Calu3 (cell line): ENCODE results near the gene CD5L. TPM values are rescaled to one million over a fixed set of nuclear protein-coding genes. Genes with fewer than 3 reads are reported as not detected.

Source experiments
- BruUV-seq: library from RNA; stranded (reverse); fragments of 400-500 nt; replicated peaks from 2 replicates; lab custom pipeline; 2021; lab: Mats Ljungman, UMichigan
- CTCF ChIA-PET: fragments of 300-600 bp; sonication (Branson Sonifier 250); formaldehyde crosslinking; loops from one replicate; lab custom pipeline; 2022; ENCODE audit warnings: antibody characterized with exemption; lab: Charles Lee
- DNase-seq: peaks from one replicate; pipeline ENCODE4 v3.0.0; 2022
- H3K27ac Mint-ChIP-seq: one replicate; pipeline ENCODE4 v1.8.0; 2022; ENCODE audit warnings: mixed read lengths; ENCODE audit not compliant: unreplicated experiment
- H3K27me3 Mint-ChIP-seq: one replicate; pipeline ENCODE4 v1.8.0; 2022; ENCODE audit warnings: mixed read lengths; ENCODE audit not compliant: unreplicated experiment
- H3K36me3 Mint-ChIP-seq: one replicate; pipeline ENCODE4 v1.8.0; 2022; ENCODE audit warnings: mild to moderate bottlenecking, moderate library complexity, mixed read lengths; ENCODE audit not compliant: insufficient read depth, unreplicated experiment
- H3K4me1 Mint-ChIP-seq: one replicate; pipeline ENCODE4 v1.8.0; 2022; ENCODE audit warnings: mild to moderate bottlenecking, low read depth, mixed read lengths; ENCODE audit not compliant: unreplicated experiment
- H3K4me3 Mint-ChIP-seq: one replicate; pipeline ENCODE4 v1.8.0; 2022; ENCODE audit warnings: mild to moderate bottlenecking, low read depth, moderate library complexity, mixed read lengths; ENCODE audit not compliant: unreplicated experiment
- H3K9me3 Mint-ChIP-seq: one replicate; pipeline ENCODE4 v1.8.0; 2022; ENCODE audit warnings: low read depth, mixed read lengths; ENCODE audit not compliant: unreplicated experiment
- CTCF ChIP-seq: fragments of 200-600 bp; IDR thresholded peaks from one replicate; pipeline ENCODE4 v1.8.0; 2022; ENCODE audit warnings: antibody characterized with exemption; ENCODE audit not compliant: unreplicated experiment
- intact Hi-C: fragments of 100-400 bp; cut with micrococcal nuclease; formaldehyde crosslinking; loops from one replicate; pipeline ENCODE4 v1.10.0; 2022; ENCODE audit not compliant: unreplicated experiment
- total RNA-seq: library from RNA; stranded (reverse); gene quantifications from 2 replicates; pipeline ENCODE4 v1.2.3, GENCODE V29; 2022

Gene CD5L
- total RNA-seq, 1 experiment from 2014 or later = not detected

GRCh38 chr1:157870490-157870889, 28.9 kb upstream of the CD5L start:
- H3K36me3 Mint-ChIP-seq = no peaks in the 10 kb centered on the region
- DNase-seq = no peak
- intact Hi-C loops = loop anchor here (10.0 kb wide), 1 partner anchor 496 kb away; no protein-coding TSS in a partner anchor
- H3K4me1 Mint-ChIP-seq = no peaks in the 10 kb centered on the region
- H3K4me3 Mint-ChIP-seq = no peak overlapping the region
- BruUV-seq = no TSS peak
- CTCF ChIA-PET = no interaction called here
- no peak for TF ChIP-seq CTCF
- no peak overlapping the region for H3K27ac Mint-ChIP-seq
- H3K27me3 Mint-ChIP-seq = no peaks in the 10 kb centered on the region
- H3K9me3 Mint-ChIP-seq = no peaks in the 10 kb centered on the region

- no peak for TF ChIP-seq CTCF
- no peak for DNase-seq
- intact Hi-C loops = no loop called here
- CTCF ChIA-PET = no interaction called here
- Mint-ChIP-seq H3K4me1 (no peaks in the 10 kb centered on the region), H3K9me3 (no peaks in the 10 kb centered on the region), H3K27ac (no peak overlapping the region), H3K27me3 (no peaks in the 10 kb centered on the region), H3K36me3 (no peaks in the 10 kb centered on the region), H3K4me3 (no peak overlapping the region)
- no TSS peak for BruUV-seq
Measured at GRCh38 chr1:157868654-157869053, 27.0 kb upstream of the CD5L start.

- BruUV-seq = no TSS peak
- H3K9me3 Mint-ChIP-seq = no peaks in the 10 kb centered on the region
Measured at GRCh38 chr1:157862114-157863070, 20.8 kb upstream of the CD5L start.

GRCh38 chr1:157856538-157856937, 14.9 kb upstream of the CD5L start:
- peaks cover 13% of the 10 kb centered on the region for H3K4me1 Mint-ChIP-seq
- intact Hi-C loops = no loop called here
- no peak overlapping the region for H3K27ac Mint-ChIP-seq
- BruUV-seq = no TSS peak
- H3K36me3 Mint-ChIP-seq = no peaks in the 10 kb centered on the region
- CTCF ChIA-PET = no interaction called here
- no peak overlapping the region for H3K4me3 Mint-ChIP-seq
- H3K27me3 Mint-ChIP-seq = no peaks in the 10 kb centered on the region
- DNase-seq = no peak
- TF ChIP-seq CTCF = no peak
- no peaks in the 10 kb centered on the region for H3K9me3 Mint-ChIP-seq

More at GRCh38 chr1:157862114-157863070, 20.8 kb upstream of the CD5L start:
- CTCF ChIA-PET = interaction anchor here (0.7 to 1.5 kb wide), 4 partner anchors 10 to 282 kb away, joined by 3 to 12 read pairs (median 6); no protein-coding TSS in a partner anchor
- Mint-ChIP-seq H3K36me3 (no peaks in the 10 kb centered on the region), H3K4me1 (peaks cover 10% of the 10 kb centered on the region), H3K4me3 (no peak overlapping the region), H3K27me3 (no peaks in the 10 kb centered on the region), H3K27ac (peak overlapping the region; percentile 50)
- no peak for DNase-seq
- intact Hi-C loops = loop anchor here (5.0 kb wide), 2 partner anchors 170 to 280 kb away; no protein-coding TSS in a partner anchor
- TF ChIP-seq CTCF = no peak
